ENCODE data around the gene CFLAR. TPM values are rescaled to one million over a fixed set of nuclear protein-coding genes. Genes with fewer than 3 reads are reported as not detected.

The CFLAR gene
- total and polyA plus RNA-seq, 2 of the 13 experiments (the other 11 are each of a cell fraction or from before 2014, with no cell fraction given) = 43.8 to 92.1 TPM

GRCh38 chr2:201182650-201183364 is 66.8 kb downstream of the CFLAR start, which contains the start of gene CASP10 (continued):
- peak; percentile 24; the same call in 1 of the 2 replicates for TF ChIP-seq PRDM15 (CRISPR knock-in tag; IDR thresholded peaks at IDR 0.05)
- no peak for TF ChIP-seq ZBTB39 (CRISPR knock-in tag; IDR thresholded peaks at IDR 0.05)
- peak; percentile 80 for TF ChIP-seq MED1 (CRISPR knock-in tag; IDR thresholded peaks at IDR 0.05)
- TF ChIP-seq PHF8 (CRISPR knock-in tag; IDR thresholded peaks at IDR 0.05) = peak; percentile 68
- TF ChIP-seq FOXA3 (CRISPR knock-in tag; IDR thresholded peaks at IDR 0.05) = peak; percentile 79
- peak; percentile 62; the same call in 1 of the 2 replicates for TF ChIP-seq TP53 (CRISPR knock-in tag; conservative IDR thresholded peaks at IDR 0.05)
- 0 out of 2 replicates have a peak, but pooled peaks have one; percentile 9 for TF ChIP-seq LCORL (IDR thresholded peaks at IDR 0.05)
- TF ChIP-seq LCORL (CRISPR knock-in tag; IDR thresholded peaks at IDR 0.05) = peak; percentile 74
- peak; percentile 78 for TF ChIP-seq ELF1 (CRISPR knock-in tag; IDR thresholded peaks at IDR 0.05)
- TF ChIP-seq ZNF740 (CRISPR knock-in tag; IDR thresholded peaks at IDR 0.05) = no peak
- TF ChIP-seq KLF9 (CRISPR knock-in tag; IDR thresholded peaks at IDR 0.05; ENCODE audit: low read depth) = 0 out of 2 replicates have a peak, but pooled peaks have one; percentile 37
- no peak for TF ChIP-seq ZNF296 (CRISPR knock-in tag; conservative IDR thresholded peaks at IDR 0.05)
- peak; percentile 83 for TF ChIP-seq HMGXB3 (CRISPR knock-in tag; IDR thresholded peaks at IDR 0.05; ENCODE audit: borderline replicate concordance)
- TF ChIP-seq ETV5 (CRISPR knock-in tag; IDR thresholded peaks at IDR 0.05; ENCODE audit: borderline replicate concordance) = peak; percentile 41; the same call in 1 of the 2 replicates
- peak; percentile 31; the same call in 1 of the 2 replicates for TF ChIP-seq MIER3 (CRISPR knock-in tag; IDR thresholded peaks at IDR 0.05; ENCODE audit: borderline replicate concordance)
- peak; percentile 54 for TF ChIP-seq KLF11 (CRISPR knock-in tag; IDR thresholded peaks at IDR 0.05)
- no peak for TF ChIP-seq SP2 (CRISPR knock-in tag; IDR thresholded peaks at IDR 0.05)
- TF ChIP-seq SIN3A (IDR thresholded peaks at IDR 0.05; ENCODE audit: borderline replicate concordance, low read depth, low read length) = peak; percentile 82
- TF ChIP-seq PHB2 (IDR thresholded peaks at IDR 0.05; ENCODE audit: partially characterized antibody) = no peak
- TF ChIP-seq RCOR2 (CRISPR knock-in tag; IDR thresholded peaks at IDR 0.05) = 0 out of 2 replicates have a peak, but pooled peaks have one; percentile 68
